GM12864 (cell line): Measurements from ENCODE around the gene TRIM54.

Experiments
- DNase-seq: peaks from one replicate; pipeline ENCODE4 v3.0.0-alpha.2; 2011; ENCODE audit warnings: low read depth
- H3K4me3 ChIP-seq: 2 replicates; pipeline ENCODE4 v1.5.1; 2011; ENCODE audit warnings: mild to moderate bottlenecking, low read depth, low read length, control low read depth
- CTCF ChIP-seq: IDR thresholded peaks from 2 replicates; pipeline ENCODE4 v1.5.1; 2011; ENCODE audit warnings: low read depth, mild to moderate bottlenecking, moderate library complexity, low read length, control low read depth, inconsistent platforms; ENCODE audit errors: missing control alignments

The TRIM54 gene

GRCh38 chr2:27249159-27249890, 32.9 kb upstream of the TRIM54 start:
- no peak overlapping the region for H3K4me3 ChIP-seq
- no peak for DNase-seq
- no peak for TF ChIP-seq CTCF

DNA sequence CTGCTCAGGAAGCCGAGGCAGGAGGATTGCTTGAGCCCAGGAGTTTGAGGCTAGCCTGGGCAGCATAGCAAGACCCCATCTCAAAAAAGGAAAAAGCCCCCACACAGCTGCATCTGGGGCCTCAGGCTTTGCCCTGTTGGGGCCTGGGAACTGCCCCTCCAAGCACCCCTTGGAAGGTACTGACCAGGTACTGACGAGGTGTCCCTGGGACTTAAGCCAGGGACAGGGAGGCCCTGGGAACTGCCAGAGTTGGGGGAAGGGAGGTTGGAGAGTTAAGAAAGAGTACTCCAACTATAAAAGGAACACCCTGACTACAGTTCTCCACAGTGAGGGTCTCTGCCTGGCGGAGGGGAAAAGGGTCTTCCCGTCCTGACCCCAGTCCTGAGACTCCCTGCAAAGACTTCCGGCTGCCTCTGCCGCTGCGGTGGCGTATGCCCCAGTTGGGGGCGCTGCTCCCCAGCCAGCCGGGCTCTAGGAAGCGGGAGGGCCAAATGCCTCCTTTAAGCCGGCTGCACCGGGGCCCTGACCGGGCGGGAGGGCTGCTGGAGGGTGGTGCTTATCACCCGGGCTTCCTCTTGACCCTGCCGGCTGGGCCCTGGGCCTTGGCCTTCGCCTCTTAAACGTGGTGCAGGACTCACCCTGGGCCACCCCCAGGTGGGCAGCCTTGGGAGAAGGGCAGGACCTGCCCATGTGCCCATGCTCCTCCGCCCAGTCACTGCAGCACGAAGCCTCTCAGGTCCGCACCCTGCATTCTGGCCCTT, 32.2 kb upstream of the TRIM54 start:
- no peak overlapping the region for H3K4me3 ChIP-seq
- peak; percentile 79 for TF ChIP-seq CTCF
- no peak for DNase-seq

DNA sequence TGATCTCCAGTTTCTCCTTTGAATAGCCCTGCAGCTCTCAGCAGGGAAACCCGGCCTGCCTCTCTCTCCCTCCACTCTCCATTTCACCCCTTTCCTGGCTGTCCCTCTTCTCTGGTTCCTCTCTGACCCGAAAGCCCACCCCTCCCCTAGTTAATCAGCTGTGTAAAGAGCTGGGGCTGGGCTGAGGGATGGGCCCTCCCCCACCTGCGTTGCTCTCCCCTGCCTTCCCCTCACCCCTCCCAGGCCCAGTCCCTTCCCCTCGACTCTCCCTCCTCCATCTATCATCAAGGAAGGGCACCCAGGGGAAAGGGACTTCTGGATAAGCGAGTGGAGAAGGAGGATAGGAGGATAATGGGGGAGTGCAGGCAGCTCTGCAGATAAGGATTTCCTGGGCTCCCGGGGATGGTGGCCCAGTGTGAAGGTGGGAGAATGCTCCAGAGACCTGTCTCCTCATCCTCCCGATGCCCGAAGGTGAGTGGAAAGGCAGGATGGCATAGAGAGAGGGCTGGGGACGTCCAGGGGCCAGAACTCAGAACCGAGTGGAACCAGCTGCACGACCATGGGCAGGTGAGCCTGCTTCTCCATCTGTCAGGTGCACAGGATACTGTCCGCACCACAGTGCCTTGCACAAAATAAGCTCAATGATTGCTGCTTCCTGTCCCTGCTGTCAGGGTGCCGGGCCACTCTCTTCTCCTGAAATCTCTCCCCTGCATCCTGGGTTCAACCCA, 31.4 kb upstream of the TRIM54 start:
- no peak for TF ChIP-seq CTCF
- no peak for DNase-seq
- H3K4me3 ChIP-seq = no peak overlapping the region

DNA sequence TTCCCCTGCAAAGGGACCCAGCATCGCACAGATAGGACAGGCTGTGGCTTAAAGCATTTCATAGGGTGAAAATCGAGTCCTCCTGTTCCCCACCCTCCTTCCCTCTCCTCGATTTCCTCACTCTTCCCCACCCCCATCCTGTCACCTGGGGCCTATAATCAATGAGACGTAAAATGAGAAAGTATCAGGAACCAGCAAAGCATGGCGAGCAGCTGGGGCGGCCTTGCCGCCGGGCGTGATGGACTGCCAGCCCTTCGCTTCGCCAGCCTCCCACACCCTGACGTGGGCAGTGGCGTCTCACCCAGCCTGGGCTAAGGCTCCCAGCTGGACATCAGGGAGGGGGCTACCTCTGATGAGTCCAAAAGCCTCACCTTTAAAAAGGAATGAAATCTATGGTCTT, 30.5 kb upstream of the TRIM54 start:
- no peak overlapping the region for H3K4me3 ChIP-seq
- no peak for DNase-seq
- TF ChIP-seq CTCF = no peak

GRCh38 chr2:27255187-27255586, 27.0 kb upstream of the TRIM54 start:
- TF ChIP-seq CTCF = no peak
- DNase-seq = no peak
- no peak overlapping the region for H3K4me3 ChIP-seq

DNA sequence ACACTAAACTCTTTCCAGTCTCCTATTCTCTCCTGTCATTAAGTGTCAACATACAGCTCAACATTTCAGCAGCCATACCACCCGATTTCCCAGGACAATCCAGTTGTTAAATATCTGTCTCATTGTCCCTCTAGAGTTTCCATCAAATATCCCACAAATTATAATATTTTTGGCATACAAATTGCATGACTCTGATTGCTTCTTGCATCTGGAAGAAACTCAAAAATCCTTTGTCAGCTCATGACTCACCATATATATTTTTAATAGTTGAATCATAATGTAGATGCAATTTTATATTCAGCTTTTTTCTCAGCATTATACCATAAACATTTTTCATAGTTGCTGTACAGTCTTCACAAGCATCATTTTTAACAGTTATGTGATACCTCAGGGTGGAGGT, 26.6 kb upstream of the TRIM54 start:
- DNase-seq = no peak
- no peak overlapping the region for H3K4me3 ChIP-seq
- TF ChIP-seq CTCF = no peak
